Keratinocyte (primary cell): ENCODE data around the gene SLC9A3. TPM values are rescaled to one million over a fixed set of nuclear protein-coding genes. Genes with fewer than 3 reads are reported as not detected.

Source experiments
- DNase-seq: peaks from one replicate; pipeline ENCODE4 v3.0.0-alpha.2; 2011; ENCODE audit warnings: low read depth, missing footprints, low spot score
- FAIRE-seq: peaks from 2 replicates; lab custom pipeline; 2011; peaks lifted over from hg19 to GRCh38; lab: Jason Lieb, UNC
- H2AFZ ChIP-seq: 2 replicates; pipeline ENCODE4 v1.6.0; 2012; ENCODE audit warnings: low read length, control low read depth, inconsistent platforms; ENCODE audit not compliant: control insufficient read depth
- H3K27ac ChIP-seq: 2 replicates; pipeline ENCODE4 v1.5.1; 2011; ENCODE audit warnings: low read length; ENCODE audit not compliant: control insufficient read depth, insufficient read depth
- H3K27me3 ChIP-seq: 3 replicates; pipeline ENCODE4 v1.6.0; 2011; ENCODE audit warnings: low read length; ENCODE audit not compliant: control insufficient read depth, insufficient read depth; ENCODE audit errors: extremely low read depth
- H3K36me3 ChIP-seq, 2 experiments: 2 replicates in 1 of 2; 3 replicates in 1 of 2; pipeline ENCODE4 v1.5.1; 2011; ENCODE audit warnings: low read length in 2 of 2, mild to moderate bottlenecking in 1 of 2; ENCODE audit not compliant: control insufficient read depth in 2 of 2, insufficient read depth in 2 of 2; ENCODE audit errors: extremely low read depth in 1 of 2
- H3K4me1 ChIP-seq: 3 replicates; pipeline ENCODE4 v1.5.1; 2011; ENCODE audit warnings: low read length; ENCODE audit not compliant: control insufficient read depth, insufficient read depth; ENCODE audit errors: extremely low read depth
- H3K4me2 ChIP-seq: 3 replicates; pipeline ENCODE4 v1.6.0; 2011; ENCODE audit warnings: low read depth, low read length; ENCODE audit not compliant: control insufficient read depth, insufficient read depth; ENCODE audit errors: extremely low read depth
- H3K4me3 ChIP-seq, 3 experiments: fragments of 200-600 bp in 1 of 3; sonication (generic) in 1 of 3; 2 replicates in 2 of 3; 3 replicates in 1 of 3; pipeline ENCODE4 v1.5.1; 2011 to 2016; ENCODE audit warnings: low read length in 3 of 3, mild to moderate bottlenecking in 3 of 3, control low read depth in 2 of 3, inconsistent platforms in 1 of 3, low read depth in 1 of 3, mixed read lengths in 1 of 3, mixed run types in 1 of 3, moderate library complexity in 1 of 3; ENCODE audit not compliant: control insufficient read depth in 2 of 3, insufficient read depth in 2 of 3; ENCODE audit errors: extremely low read depth in 1 of 3
- H3K79me2 ChIP-seq: 2 replicates; pipeline ENCODE4 v1.6.0; 2012; ENCODE audit warnings: low read length; ENCODE audit not compliant: control insufficient read depth, insufficient read depth
- H3K9ac ChIP-seq: 3 replicates; pipeline ENCODE4 v1.6.0; 2011; ENCODE audit warnings: low read length; ENCODE audit not compliant: control insufficient read depth, insufficient read depth; ENCODE audit errors: extremely low read depth
- H3K9me1 ChIP-seq: 3 replicates; pipeline ENCODE4 v1.6.0; 2011; ENCODE audit warnings: low read length; ENCODE audit not compliant: control insufficient read depth, insufficient read depth; ENCODE audit errors: extremely low read depth
- H3K9me3 ChIP-seq: 2 replicates; pipeline ENCODE4 v1.5.1; 2012; ENCODE audit warnings: low read depth, low read length; ENCODE audit not compliant: control insufficient read depth
- H4K20me1 ChIP-seq: 3 replicates; pipeline ENCODE4 v1.6.0; 2011; ENCODE audit warnings: low read length; ENCODE audit not compliant: control insufficient read depth, insufficient read depth; ENCODE audit errors: extremely low read depth
- EZH2 ChIP-seq: IDR thresholded peaks from one replicate; pipeline ENCODE4 v1.6.1; 2012; ENCODE audit warnings: inconsistent platforms, mild to moderate bottlenecking, low read length, moderate library complexity
- dilution Hi-C: fragments of 300-500 bp; cut with MboI; formaldehyde crosslinking; loops from one replicate; pipeline ENCODE4 v1.7.0; 2020; ENCODE audit warnings: low sequenced_read_pairs; ENCODE audit not compliant: extremely low pct_ligation_motif_present
- polyA plus RNA-seq, 5 experiments: library from polyadenylated mRNA; depleted of rRNA in 3 of 5; stranded (reverse) in 3 of 5; stranded (forward) in 1 of 5; unstranded in 1 of 5; fragments of >200 nt; gene quantifications; 1 replicate in 1 of 5; 2 replicates in 3 of 5; 3 replicates in 1 of 5; pipeline versions ENCODE4 v1.2.1 to v1.2.3, GENCODE V29; 2011 to 2012; ENCODE audit warnings: missing spikeins in 2 of 5, low read depth in 1 of 5, low replicate concordance in 1 of 5
- TF ChIP-seq, protein P1 (sequence below), 3 experiments: IDR thresholded peaks in 1 of 3; conservative IDR thresholded peaks in 1 of 3; optimal IDR thresholded peaks in 1 of 3; 2 replicates in 2 of 3; 3 replicates in 1 of 3; pipeline versions ENCODE3 to v1.5.1; 2011; ENCODE audit warnings: low read length in 3 of 3, mild to moderate bottlenecking in 3 of 3, moderate library complexity in 2 of 3, control low read depth in 1 of 3, inconsistent platforms in 1 of 3; ENCODE audit not compliant: insufficient read depth in 2 of 3; ENCODE audit errors: extremely low read depth in 1 of 3

The SLC9A3 gene
- polyA plus RNA-seq, 1 donor (not counting 4 experiments of a cell fraction or from before 2014, with no cell fraction given): 0.55 TPM

DNA sequence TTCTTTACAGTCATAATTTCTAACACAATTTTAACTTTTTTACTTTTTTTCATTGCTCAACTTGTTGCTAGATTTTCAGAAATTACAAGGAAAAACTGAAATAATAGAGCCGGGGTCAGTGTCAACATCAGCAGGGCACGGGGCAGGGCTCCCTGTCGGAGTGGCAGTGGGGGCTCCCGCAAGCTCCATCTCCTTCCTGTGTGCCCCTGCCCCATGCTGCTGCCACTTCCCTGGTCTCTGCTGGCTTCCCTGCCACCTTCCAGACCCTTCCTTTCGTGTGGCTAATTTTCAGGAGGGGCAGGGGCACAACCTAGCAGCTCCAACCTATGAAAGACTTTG is 82.3 kb downstream of the SLC9A3 start:
- dilution Hi-C loops: no loop called here
- H3K9ac ChIP-seq: no peak overlapping the region
- no peaks in the 10 kb centered on the region for H3K27me3 ChIP-seq
- H3K4me3 ChIP-seq: peak overlapping the region; percentile 66 to 88 (median 88)
- peaks cover 0 to 1% of the 10 kb centered on the region in 2 experiments for H3K36me3 ChIP-seq
- H3K27ac ChIP-seq: no peak overlapping the region
- peaks cover 16% of the 10 kb centered on the region for H3K4me1 ChIP-seq
- FAIRE-seq (no peak), DNase-seq (no peak)
- peaks cover 20% of the 10 kb centered on the region for H3K79me2 ChIP-seq
- H3K9me1 ChIP-seq: no peaks in the 10 kb centered on the region
- H3K9me3 ChIP-seq: no peaks in the 10 kb centered on the region
- H3K4me2 ChIP-seq: peak overlapping the region; percentile 91
- no peaks in the 10 kb centered on the region for H4K20me1 ChIP-seq
- TF ChIP-seq, protein P1, sequence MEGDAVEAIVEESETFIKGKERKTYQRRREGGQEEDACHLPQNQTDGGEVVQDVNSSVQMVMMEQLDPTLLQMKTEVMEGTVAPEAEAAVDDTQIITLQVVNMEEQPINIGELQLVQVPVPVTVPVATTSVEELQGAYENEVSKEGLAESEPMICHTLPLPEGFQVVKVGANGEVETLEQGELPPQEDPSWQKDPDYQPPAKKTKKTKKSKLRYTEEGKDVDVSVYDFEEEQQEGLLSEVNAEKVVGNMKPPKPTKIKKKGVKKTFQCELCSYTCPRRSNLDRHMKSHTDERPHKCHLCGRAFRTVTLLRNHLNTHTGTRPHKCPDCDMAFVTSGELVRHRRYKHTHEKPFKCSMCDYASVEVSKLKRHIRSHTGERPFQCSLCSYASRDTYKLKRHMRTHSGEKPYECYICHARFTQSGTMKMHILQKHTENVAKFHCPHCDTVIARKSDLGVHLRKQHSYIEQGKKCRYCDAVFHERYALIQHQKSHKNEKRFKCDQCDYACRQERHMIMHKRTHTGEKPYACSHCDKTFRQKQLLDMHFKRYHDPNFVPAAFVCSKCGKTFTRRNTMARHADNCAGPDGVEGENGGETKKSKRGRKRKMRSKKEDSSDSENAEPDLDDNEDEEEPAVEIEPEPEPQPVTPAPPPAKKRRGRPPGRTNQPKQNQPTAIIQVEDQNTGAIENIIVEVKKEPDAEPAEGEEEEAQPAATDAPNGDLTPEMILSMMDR (optimal IDR thresholded peaks at IDR 0.05 in 1 of 3, IDR thresholded peaks at IDR 0.05 in 1 of 3, conservative IDR thresholded peaks at IDR 0.05 in 1 of 3; ENCODE audit: extremely low read depth in 1 of 3, insufficient read depth in 2 of 3, low read length in 3 of 3): no peak
- no peak for TF ChIP-seq EZH2
- H2AFZ ChIP-seq: peak overlapping the region; percentile 91

DNA sequence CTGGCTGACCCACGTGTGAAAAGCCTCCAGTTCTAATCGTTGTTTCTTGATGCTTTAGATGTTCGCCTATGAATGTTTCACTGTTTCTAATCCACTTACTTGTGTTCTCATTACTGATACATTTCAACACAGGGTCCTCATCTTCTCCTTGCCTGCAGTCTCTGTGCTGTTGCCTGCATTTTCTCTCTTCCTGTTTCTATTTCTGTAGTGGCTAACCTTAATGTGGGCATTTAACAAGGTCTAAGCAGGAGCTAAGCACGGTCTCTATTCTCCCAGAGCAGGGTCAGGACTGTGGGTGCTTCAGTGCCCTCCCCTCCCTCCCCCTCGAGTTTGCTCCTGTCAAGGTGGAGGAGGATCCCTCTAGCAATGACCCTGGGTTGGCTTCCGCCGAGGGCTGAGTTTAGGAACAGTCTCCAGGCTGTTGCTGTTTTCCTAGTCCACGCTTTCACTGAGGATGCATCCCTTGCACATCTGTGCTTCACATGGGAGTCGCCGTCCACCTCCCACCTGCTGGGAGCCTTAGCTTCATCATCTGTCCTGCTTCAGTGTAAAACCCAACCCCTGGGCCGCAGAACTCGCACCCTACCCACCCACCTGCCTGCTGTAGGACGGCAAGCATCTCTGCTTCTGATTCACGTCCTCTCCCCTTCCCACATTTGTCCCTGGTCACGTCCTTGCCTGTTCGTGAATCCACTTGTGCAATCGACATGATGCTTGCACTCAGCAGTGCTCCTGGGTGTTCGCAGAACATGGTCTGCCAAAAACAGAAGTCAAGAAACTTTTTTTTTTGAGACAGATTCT is 83.6 kb downstream of the SLC9A3 start:
- no peak for FAIRE-seq
- H3K9ac ChIP-seq: no peak overlapping the region

More for the DNA sequence above, 83.6 kb downstream of the SLC9A3 start:
- no peaks in the 10 kb centered on the region for H4K20me1 ChIP-seq
- no peaks in the 10 kb centered on the region for H3K36me3 ChIP-seq
- no peak overlapping the region for H3K4me3 ChIP-seq
- no peaks in the 10 kb centered on the region for H3K9me3 ChIP-seq
- H3K27me3 ChIP-seq: no peaks in the 10 kb centered on the region
- H3K4me2 ChIP-seq: no peak overlapping the region
- H3K4me1 ChIP-seq: peaks cover 12% of the 10 kb centered on the region
- no peak overlapping the region for H3K27ac ChIP-seq
- H3K79me2 ChIP-seq: peaks cover 20% of the 10 kb centered on the region
- dilution Hi-C loops: no loop called here
- H3K9me1 ChIP-seq: no peaks in the 10 kb centered on the region
- no peak overlapping the region for H2AFZ ChIP-seq
- TF ChIP-seq EZH2: no peak
- TF ChIP-seq, protein P1 (optimal IDR thresholded peaks at IDR 0.05 in 1 of 3, IDR thresholded peaks at IDR 0.05 in 1 of 3, conservative IDR thresholded peaks at IDR 0.05 in 1 of 3; ENCODE audit: extremely low read depth in 1 of 3, insufficient read depth in 2 of 3, low read length in 3 of 3): no peak
- no peak for DNase-seq
